Myocyte (in vitro differentiated cells): ENCODE data around the gene HTRA3. TPM values are rescaled to one million over a fixed set of nuclear protein-coding genes. Genes with fewer than 3 reads are reported as not detected.

Source experiments
- DNase-seq: peaks from one replicate; pipeline ENCODE4 v3.0.0-alpha.2; 2012; ENCODE audit warnings: low read depth
- polyA plus RNA-seq: library from polyadenylated mRNA; unstranded; fragments of >200 nt; gene quantifications from one replicate; pipeline ENCODE4 v1.2.1, GENCODE V29; 2012; ENCODE audit warnings: missing spikeins
- total RNA-seq: library from RNA; depleted of rRNA; stranded (reverse); fragments of >200 nt; gene quantifications from 2 replicates; pipeline ENCODE4 v1.2.3, GENCODE V29; 2014

HTRA3 gene
- 35.0 and 49.3 TPM in 2 replicates for total RNA-seq
- 13.0 TPM for polyA plus RNA-seq

DNA sequence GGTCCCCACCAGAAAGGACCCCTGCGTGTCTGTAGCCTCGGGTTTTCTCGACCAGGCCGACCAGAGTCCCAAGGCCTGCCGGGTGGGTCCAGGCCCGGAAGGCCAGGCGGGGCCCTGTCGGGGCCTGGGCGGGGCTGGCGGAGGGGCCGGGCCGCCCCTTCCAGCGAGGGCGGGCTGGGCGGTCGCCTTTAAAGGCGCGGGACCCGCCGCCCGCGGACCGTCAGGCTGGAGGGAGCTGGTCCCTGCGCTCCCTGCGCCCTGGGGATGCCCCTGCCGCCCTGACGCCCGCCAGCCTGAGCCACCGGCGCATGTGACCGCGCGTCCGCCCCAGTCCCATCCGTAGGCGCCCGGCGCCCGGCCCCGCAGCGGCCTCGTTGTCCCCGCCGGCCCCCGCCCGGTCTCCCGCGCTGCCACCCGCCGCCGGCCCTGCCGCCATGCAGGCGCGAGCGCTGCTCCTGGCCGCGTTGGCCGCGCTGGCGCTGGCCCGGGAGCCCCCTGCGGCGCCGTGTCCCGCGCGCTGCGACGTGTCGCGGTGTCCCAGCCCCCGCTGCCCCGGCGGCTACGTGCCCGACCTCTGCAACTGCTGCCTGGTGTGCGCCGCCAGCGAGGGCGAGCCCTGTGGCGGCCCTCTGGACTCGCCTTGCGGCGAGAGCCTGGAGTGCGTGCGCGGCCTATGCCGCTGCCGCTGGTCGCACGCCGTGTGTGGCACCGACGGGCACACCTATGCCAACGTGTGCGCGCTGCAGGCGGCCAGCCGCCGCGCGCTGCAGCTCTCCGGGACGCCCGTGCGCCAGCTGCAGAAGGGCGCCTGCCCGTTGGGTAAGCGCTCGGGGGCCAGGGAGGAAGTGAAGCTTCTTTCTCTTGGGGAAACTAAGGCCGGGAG is at the start of gene HTRA3:
TSS of gene HTRA3 (plus strand) at position 220 of the 883 bp plus-strand sequence. CDS start at position 435, 215 bp downstream.
- peak; percentile 53 for DNase-seq

DNA sequence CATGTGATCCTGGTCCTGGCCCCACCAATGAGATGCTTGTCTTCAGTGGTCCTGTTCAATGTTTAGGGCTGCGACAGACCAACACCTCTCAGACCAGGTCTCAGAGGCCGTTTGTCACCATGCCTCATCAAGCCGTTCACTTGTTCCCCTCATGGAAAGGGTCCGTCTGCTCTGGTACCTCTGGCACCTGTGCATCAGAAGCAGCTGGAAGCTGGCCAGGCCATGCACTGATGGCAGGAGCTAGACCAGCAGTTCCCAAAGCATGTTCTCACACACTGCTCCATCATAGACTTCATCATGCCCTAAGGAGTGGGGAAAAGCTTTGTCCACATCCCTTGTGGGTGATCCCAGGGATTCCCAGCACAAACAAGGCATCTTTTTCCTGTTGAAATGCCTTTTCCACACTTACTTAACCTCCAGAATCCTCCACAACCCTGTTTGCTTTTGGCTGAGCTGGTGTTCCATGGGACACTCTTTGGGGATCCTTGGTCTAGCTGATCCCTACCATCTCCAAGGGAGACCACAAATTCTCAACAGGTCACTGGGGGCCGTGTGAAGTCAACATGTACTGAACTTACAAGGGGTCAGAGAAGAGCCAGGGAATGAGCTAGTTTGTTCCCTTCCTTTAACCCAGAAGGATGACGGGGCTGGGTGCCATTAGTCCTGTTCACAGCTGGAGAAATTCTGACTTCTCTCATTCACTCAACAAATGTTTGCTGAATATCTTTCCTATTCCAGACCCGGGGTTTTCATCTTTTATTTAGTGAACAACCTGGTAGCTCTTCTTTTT is 48.7 kb upstream of the HTRA3 start:
- DNase-seq = no peak

DNA sequence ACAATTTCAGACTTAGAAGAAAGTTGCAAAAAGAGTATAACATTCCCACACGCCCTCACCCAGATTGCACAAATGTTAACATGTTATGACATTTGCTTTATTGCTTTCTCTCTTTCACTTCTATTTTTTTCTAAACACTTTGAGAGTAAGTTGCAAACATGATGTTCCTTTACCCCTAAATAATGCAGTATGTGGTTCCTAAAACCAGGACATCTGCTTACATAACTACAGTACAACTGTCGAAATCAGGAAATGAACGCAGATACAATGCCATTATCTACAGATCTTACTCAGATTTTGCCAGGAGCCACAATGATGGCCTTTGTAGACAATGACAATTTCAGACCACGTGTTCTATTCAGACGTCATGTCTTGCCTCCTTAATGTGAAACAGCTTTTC is 48.1 kb upstream of the HTRA3 start:
- DNase-seq = no peak

DNA sequence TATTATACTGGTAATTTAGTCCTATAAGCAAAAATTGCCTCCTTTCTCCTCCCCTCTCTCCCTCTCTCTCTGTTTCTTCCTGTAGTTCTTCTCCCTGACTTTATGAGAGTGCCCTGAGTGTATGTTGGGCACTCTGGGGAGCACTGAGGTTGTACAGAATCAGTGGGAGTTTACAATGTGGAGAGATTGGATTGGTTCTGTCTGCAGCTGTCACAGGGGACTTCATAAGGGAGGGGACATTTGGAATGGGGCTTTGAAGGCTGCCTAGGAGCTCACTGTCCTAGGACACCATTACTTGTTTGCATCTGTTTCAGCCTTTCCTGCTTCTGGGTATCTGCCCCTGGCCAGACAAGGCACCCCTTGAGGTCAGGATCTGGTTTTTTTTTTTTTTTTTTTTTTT is 47.6 kb upstream of the HTRA3 start:
- DNase-seq = no peak

DNA sequence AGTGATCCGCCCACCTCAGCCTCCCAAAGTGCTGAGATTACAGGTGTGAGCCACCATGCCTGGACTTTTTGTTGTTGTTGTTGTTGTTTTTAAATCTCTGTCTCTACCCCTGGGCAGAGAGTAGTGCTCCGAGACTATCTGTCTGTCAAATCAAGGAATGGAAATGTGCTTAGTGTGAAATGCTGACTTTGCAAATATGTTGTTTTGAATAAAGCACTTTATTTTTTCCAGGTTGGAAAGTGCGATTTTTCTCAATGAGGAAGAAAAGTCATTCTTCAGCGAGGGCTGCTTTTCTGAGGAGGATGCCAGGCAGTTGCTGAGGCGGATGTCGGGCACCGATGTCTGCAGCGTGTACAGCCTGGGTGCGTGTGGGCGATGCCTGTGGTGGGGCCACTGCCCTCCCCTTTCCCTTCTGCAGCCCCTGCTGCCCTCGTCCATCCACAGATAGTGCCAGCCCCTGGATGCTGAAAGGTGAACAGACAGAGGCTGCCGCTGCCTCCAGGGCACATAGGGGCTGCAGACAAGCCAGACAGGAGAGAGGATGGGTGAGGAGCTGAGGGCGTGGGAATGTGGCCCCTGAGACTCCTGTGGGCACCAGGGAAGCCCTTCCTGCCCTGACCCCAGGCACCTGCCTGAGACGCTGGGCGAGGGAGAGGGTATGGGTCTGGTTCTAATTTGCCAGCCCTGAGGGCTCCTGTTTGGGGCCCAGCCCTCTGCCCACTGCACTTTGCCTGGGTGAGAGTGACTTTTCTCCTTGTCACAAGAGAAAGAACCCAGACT is 46.8 kb upstream of the HTRA3 start:
- no peak for DNase-seq

DNA sequence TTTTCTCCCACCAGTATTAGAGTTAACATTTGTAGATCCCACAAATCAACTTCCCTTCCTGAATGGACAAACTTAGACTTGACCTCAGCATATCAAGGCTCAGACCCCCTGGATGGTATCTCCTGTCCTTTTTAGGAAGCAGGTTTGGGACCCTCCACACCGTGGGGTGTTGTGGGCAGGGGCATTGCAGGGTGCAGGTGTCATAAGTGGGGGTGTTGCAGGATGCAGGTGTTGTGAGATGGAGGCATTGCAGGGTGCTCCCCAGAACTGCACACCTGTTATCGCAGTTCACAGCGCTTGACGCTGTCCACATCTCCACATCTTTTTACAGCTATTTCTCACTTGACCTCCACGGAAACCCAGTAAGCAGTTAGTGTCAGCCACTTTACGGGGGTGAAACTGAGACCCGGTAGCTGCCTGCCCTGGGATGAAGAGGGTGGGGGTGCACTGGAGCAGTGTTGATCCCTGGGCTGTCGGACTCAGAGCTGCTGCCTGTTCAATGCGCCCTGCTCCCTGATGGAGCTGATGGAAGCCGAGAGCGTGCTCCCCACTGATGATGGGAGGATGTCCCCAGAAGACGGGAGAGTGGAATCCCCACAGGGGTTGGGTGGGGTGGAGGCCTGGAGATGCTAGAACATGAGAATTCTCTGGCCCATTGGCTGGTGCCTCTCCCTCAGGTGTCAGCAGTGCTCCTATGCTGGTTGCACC is 45.1 kb upstream of the HTRA3 start:
- DNase-seq = no peak

DNA sequence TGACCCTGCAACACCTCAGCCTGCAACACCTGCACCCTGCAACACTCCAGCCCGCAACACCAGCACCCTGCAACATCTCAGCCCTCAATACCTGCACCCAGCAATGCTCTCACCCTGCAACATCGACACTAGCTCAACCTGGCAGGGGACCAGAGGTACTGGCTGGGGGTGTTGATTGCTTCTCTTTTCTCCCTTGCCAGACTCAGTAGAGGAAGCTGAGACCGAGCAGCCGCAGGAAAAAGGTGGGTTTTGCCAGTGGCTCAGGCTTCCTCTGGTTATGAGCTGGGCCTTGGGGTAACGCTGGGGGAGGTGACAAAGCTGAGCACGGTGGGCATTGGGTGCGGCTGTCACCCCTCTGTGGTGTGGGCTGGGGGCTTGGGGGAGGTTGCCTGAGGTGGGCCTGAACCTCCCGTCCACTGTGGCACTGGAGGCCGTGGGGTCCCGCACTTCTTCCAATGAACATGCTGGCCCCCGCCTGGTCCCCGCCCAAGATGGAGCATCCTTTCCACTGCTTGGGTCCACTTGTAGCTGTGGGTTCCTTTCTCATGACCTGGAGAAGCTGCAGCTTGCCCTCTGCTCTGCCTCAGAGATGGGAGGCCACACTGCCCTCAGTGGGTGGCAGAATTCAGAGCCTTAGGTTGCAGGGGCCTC is 44.5 kb upstream of the HTRA3 start:
- no peak for DNase-seq

DNA sequence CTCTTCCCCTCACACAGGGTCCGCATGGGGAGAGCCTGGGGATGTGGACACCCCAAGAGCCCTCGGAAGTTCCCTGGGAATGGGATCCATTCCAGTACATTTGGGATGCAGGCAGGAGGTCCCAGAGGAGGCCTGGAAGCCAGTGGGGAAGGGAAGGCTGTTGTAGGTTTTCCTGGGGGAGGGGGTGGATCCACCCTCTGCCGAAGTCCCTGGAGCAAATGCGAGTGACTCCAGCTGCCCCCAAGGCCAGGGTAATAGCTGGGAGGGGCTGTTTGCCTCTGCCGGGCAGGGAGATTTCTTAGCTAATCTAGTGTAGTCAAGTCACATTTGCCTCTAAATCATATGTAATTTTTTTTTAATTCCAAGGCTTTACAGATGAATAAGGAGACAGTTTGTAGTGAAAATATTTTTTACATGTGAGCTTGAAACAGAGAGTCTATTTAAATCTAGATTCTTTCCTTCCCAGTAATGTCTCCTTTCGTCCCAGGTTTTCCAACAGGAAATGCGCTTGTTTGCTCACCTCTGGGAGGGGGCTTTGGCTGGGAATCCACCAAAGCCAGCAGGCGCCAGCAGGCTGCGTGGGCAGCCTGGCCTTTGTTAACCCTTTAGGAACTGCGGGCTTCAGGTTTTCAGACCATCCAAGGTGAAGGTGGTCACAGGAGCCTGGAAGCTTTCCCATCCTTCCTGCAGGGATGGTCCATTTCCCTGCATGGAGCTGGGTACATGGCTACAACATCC is 43.7 kb upstream of the HTRA3 start:
- DNase-seq = no peak

DNA sequence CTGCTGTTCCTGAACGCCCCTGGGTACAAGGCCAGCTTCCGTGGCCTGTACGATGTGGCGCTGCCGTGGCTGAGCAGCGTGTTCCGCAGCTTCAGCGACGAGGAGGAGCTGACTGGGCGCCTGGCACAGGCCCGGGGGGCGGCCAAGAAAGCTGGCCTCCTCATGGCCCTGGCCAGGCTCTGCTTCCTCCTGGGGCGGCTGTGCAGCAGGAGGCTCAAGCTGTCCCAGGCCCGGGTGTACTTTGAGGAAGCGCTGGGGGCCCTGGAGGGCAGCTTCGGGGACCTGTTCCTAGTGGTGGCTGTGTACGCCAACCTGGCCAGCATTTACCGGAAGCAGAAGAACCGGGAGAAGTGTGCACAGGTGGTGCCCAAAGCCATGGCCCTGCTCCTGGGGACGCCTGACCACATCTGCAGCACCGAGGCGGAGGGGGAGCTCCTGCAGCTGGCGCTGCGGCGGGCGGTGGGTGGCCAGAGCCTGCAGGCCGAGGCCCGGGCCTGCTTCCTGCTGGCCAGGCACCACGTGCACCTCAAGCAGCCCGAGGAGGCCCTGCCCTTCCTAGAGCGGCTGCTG is 42.3 kb upstream of the HTRA3 start:
- no peak for DNase-seq

DNA sequence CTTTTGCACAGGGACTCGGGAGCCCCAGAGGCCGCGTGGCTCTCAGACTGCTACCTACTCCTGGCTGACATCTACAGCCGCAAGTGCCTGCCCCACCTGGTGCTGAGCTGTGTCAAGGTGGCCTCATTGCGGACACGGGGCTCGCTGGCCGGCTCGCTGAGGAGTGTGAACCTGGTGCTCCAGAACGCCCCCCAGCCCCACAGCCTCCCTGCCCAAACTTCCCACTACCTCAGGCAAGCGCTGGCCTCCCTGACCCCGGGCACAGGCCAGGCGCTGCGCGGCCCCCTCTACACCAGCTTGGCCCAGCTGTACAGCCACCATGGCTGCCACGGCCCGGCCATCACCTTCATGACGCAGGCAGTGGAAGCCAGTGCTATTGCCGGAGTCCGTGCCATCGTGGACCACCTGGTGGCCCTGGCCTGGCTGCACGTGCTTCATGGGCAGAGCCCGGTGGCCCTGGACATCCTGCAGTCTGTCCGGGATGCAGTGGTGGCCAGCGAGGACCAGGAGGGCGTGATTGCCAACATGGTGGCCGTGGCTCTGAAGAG is 41.7 kb upstream of the HTRA3 start:
- no peak for DNase-seq

DNA sequence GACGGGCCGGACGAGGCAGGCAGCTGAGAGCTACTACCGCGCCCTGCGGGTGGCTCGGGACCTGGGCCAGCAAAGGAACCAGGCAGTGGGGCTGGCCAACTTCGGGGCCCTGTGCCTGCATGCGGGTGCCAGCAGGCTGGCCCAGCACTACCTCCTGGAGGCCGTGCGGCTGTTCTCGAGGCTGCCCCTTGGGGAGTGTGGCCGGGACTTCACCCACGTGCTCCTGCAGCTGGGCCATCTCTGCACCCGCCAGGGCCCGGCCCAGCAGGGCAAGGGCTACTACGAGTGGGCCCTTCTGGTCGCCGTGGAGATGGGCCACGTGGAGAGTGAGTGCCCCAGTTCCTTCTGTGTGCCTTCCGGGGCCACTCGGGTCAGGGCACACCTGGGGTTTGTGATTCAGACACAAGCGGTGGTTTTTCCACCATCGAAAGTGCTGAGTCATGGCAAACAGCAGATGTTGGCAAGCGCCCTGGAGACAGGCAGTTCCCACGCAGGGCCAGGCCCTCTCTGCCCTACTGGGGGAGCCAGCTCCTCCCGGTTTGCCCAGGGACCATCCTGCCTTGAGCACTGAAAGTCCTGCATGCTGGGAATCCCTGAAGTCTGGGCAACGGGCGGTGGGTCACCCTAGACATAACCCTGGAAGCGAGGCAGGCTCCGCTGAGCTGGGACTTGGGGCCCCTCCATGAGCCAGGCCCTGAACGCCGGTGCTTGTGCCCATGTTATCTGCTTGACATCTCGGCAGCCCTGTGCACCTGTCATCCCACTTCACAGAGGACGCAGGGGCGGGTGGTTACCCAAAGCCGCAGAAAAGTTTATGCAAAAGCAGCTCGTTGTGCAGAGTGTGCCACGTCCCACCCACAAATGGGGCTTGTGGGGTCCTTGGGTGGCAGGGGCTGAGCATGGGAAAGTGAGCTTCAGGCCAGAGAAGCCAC is 41.0 kb upstream of the HTRA3 start:
- peak; percentile 88 for DNase-seq

DNA sequence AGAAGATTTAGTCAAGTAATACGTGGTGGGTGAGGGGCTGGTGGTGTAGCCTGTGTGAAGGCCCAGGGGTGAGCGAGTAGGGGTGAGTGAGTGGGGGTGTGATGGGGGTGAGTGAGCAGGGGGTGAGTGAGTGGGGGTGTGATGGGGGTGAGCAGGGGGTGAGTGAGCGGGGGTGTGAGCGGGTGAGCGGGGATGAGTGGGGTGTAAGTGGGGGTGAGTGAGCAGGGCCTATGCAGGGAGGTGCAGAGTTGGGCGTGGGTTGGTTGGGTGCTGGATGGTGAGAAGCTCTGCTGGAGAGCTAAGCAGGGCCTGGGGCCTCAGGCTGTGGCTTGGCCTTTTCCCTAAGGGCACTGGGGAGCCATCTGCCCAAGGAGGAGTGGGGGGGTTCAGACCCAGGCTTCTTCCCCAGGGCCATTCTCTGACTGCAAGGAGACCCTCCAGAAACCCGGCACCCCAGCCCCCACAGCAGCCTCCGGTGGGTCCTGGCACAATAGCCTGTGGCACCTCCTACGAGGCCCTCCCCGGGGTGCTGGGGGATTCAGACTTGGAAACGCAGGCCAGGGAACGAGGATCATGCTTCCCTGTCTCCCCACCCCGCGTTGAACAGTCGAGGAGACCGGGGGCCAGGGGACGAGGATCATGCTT is 40.1 kb upstream of the HTRA3 start:
- DNase-seq = no peak

DNA sequence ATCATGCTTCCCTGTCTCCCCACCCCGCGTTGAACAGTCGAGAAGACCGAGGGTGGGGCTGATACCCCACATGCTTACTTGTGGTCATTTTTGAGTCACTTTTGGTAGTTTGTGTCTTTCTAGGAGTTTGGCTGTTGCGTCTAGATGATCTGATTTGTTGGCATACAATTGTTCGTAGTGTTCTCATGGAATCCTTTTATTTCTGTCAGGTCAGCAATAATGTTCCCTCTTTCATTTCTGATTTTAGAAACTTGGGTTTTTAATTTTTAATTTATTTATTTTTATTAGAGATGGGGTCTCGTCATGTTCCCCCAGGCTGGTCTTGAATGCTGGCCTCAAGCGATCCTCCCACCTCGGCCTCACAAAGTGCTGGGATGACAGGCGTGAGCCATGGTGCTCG is 39.5 kb upstream of the HTRA3 start:
- no peak for DNase-seq

DNA sequence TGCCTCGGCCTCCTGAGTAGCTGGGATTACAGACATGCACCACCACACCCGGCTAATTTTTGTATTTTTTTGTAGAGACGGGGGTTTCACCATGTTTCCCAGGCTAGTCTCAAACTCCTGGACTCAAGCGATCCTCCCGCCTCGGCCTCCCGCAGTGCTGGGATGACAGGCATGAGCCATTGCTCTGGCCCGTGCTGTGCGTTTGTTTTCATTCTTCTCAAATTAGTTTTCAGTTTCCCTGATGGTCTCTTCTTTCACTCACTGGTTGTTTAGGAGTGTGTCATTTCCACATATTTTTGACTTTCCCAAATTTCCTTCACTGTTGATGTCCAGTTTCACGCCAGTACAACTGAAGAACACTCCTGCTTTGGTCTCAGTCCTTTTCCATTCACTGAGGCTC is 38.7 kb upstream of the HTRA3 start:
- no peak for DNase-seq

DNA sequence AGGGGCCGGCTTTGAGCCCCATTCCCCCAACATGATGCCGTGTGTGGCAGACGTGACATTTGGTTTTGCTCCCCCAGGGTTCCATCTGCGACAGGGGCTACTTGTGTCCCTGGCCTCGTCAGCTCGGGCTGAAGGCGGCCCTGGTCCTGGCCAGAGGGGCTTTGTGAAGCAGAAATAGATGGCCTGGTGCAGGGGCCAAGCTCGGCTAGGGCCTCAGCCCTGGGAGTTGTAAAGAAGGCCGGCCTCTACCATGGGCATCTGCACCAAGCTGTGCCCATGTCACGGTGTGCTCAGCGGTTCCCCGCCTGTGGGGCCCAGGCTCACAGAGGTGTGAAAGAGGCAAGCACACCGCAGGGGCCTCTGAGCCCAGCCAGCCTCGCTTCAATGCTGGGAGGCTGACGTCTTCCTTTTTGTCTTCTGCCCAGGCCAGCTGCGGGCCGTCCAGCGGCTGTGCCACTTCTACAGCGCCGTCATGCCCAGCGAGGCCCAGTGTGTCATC is 38.0 kb upstream of the HTRA3 start:
- DNase-seq = no peak

DNA sequence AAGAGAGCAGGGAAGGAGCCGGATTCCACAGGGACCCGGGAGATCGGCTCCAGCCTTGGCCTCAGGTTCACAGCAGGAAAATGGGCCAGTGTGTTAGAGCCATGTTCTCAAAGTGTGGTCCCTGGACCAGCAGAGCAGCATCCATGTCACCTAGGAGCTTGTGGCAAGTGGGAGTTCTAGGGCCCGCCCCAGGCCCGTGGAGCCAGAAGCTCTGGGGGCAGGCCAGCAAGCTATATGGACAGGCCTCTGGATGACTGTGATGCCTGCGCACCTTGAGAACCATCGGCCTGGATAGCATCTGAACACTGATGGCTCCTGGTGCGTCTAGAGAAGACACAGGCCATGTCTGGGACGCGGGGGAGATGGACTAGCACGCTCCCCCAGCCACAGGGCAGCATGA is 36.8 kb upstream of the HTRA3 start:
- no peak for DNase-seq
